Left cardiac atrium (tissue), 4 donors: ENCODE results near the gene CEMP1. TPM values are rescaled to one million over a fixed set of nuclear protein-coding genes. Genes with fewer than 3 reads are reported as not detected.
A peak's percentile ranks its signal among the peaks of the same experiment; 100 is the strongest.

Source experiments
- ATAC-seq, 2 donors: fragments of 200-7000 bp; cut with Tn5 transposase; one replicate each; pipeline ENCODE4 v1.9.1; 2020; ENCODE audit warnings: mild to moderate bottlenecking in 2 of 2, moderate library complexity in 2 of 2
- DNase-seq: peaks from one replicate; pipeline ENCODE4 v3.0.0-alpha.2; 2020
- intact Hi-C, 2 donors: fragments of 100-400 bp; cut with DNase I; formaldehyde crosslinking; loops; one replicate each; pipeline versions ENCODE4 v1.14.1 to v1.15.1; 2022 to 2023
- total RNA-seq, 2 donors: library from RNA; stranded (reverse); fragmentation: NEBNext Ultra II Directional; extraction: Animal tissue kit (Norgen Biotek cat#: 25700); gene quantifications; one replicate each; pipeline ENCODE4 v1.2.1, GENCODE V29; 2021
- donor health status: DM: no; HTN: yes; CAD: no.
- donor health status: DM: no; HTN: yes; CAD: no; lungs with severe emphysema.
- donor health status: DM: yes; HTN: yes; CAD: no.
- donor health status: Dilated cardiomyopathy.

Gene CEMP1
- total RNA-seq, 2 donors from 2014 or later: not detected

GRCh38 chr16:2495041-2495440 is 36.2 kb downstream of the CEMP1 start:
- DNase-seq: no peak
- no peak for ATAC-seq
- intact Hi-C loops: loop anchor here in 1 of 2 donors (10.0 kb wide), 1 partner anchor 70 kb away; the partner anchor contains the start of gene CCNF

GRCh38 chr16:2494616-2495015 is 36.6 kb downstream of the CEMP1 start:
- ATAC-seq (no peak), DNase-seq (no peak)
- intact Hi-C loops: loop anchor here in 1 of 2 donors (5.0 to 10.0 kb wide), 2 partner anchors 70 to 152 kb away; partner anchors contain the start of genes ABCA3 and CCNF

GRCh38 chr16:2493605-2494004 is 37.6 kb downstream of the CEMP1 start:
- intact Hi-C loops: loop anchor here in 1 of 2 donors (5.0 to 10.0 kb wide), 2 partner anchors 69 to 151 kb away; partner anchors contain the start of genes ABCA3 and CCNF

GRCh38 chr16:2492292-2492691 is 38.9 kb downstream of the CEMP1 start:
- ATAC-seq (no peak), DNase-seq (no peak)
- intact Hi-C loops: loop anchor here in 1 of 2 donors (5.0 to 10.0 kb wide), 2 partner anchors 67 to 150 kb away; partner anchors contain the start of genes ABCA3 and CCNF

More at GRCh38 chr16:2493605-2494004, 37.6 kb downstream of the CEMP1 start:
- DNase-seq (no peak), ATAC-seq (no peak)

DNA sequence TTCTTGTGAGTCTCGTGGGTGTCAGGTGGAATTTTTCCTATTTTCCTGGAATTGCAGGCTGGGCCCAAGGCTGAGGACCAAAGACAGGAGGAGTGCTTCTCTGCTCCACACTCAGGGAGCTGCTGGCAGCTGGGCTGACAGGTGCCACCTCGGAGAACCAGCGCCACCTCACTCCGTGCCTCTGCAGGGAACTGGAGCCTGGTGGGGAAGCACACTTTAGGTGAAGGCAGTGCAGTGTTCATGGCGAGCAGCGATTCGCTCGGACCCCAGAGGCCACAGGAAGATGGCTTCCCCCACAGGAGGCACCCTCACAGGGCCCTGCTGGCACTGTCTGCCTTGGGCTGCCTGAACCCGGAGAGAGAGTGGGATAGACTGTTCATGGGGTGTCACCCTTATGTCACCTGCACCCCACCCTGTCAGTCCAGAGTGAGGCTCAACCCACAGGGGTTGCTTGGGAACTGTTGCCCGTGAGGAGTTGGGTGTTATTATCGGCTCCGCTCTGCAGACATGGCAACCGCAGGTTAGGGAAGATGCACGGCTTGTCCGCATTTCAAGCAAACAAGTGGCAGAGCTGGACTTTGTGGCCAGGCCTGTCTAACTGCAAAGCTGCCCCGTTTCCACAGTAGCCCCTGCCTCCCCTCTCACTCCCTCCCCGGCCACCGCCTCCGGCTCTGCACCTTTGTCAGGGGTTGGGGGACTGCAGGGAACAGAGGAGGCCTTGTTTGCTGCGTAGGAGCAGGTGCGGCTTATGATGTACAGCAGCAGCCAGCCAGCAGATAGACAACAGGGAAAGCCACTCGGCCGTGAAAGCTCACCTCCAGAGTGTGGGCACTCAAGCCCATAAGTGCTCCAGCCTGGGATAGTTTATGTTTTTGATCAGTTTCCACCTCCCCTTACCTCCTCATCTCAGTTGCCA is 40.8 kb downstream of the CEMP1 start:
- intact Hi-C loops: loop anchor here in 1 of 2 donors (5.0 to 10.0 kb wide), 2 partner anchors 66 to 148 kb away; partner anchors contain the start of genes ABCA3 and CCNF
- no peak for DNase-seq

GRCh38 chr16:2489581-2489980 is 41.6 kb downstream of the CEMP1 start:
- DNase-seq (no peak), ATAC-seq (no peak)
- intact Hi-C loops: no loop called here

More for the DNA sequence above, 40.8 kb downstream of the CEMP1 start:
- ATAC-seq: no peak

DNA sequence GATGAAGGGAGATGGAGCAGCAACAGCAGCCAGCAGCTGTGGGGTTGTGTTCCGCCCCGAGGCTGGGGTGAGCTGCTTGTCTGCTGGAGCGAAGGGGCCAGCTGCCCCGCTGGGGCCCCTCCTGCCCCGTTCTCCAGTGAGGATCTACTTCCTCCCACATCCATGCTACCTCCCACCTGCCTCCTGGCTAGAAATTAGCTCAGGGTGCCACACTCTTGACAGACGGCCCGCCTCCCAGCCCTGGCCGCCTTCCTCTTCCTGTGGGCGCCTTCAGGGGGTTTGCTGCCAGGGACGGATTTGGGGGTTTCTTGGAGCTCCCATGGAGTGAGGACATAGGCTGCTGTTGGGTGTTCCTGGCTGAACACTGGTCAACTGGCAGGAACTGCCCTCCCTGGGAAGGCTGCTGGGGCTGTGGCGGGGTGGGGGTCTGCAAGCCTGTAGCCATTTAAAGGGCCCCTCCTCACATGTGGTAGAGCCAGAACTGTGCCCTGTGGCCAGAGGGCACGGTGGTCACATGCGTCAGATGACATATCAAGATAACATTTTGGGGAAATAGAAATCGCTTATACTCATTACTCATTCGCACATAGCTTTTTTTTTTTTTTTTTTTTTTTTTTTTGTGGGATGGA is 43.2 kb downstream of the CEMP1 start:
- intact Hi-C loops: no loop called here
- ATAC-seq (no peak), DNase-seq (no peak)

DNA sequence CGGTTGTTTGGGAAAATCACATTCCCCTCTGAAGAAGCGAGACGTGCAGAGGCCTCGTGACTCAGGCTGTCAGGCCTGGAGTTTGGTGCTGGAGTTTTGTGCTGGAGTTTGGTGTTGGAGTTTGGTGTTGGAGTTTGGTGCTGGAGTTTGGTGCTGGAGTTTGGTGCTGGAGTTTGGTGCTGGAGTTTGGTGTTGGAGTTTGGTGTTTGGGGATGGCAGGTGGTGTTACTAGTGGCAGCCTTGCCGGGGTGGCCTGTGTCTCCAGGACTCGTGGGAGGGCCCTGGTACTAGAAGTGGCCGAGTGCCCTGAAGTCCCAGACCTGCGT is 43.7 kb downstream of the CEMP1 start:
- no peak for DNase-seq
- intact Hi-C loops: no loop called here
- ATAC-seq: no peak

DNA sequence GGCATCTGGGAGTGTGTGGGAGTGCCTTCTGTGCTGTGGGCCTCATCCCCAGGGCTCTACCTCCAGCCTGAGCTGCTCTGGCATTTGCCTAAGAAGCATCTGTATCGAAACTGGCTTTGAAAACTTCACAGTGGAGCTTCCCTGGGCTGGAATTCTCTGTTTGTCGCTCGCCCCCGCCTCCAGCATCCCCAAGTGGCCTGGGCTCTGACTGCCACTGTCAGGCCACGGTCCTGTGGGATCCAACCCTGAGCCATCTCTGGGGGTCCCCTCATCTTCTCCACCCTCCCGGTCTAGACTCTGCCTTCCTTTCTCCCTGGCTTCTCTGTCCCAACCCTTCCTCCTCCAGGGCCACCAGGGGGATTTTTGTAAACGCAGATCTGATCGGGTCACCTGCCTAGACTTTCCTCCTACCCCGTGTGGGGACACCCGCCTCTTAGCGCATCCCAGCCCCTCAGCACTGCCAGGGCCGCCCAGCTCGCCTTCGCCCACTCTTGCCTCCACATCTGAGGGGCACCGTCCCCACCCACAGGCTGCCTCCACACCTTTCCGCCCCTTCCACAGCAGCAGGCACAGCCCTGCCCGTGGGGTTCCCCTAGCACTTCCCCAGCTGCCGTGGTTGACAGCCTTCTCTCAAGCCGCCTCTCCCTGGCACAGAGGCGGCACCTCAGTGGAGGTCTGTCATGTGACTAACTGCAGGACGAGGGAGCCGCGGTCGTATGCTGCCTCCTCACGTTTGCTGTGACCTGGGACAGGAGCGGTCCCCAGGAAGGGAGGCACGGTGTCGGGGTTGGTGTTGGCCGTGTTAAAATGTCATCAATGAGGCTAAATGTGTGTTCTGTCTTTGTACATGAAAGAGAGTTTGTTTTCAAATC is 44.3 kb downstream of the CEMP1 start:
- no peak for DNase-seq
- ATAC-seq: peak; percentile 62 to 70
- intact Hi-C loops: no loop called here

- DNase-seq (no peak), ATAC-seq (no peak)
- intact Hi-C loops: no loop called here
Observed at GRCh38 chr16:2485811-2486507, 45.2 kb downstream of the CEMP1 start.

GRCh38 chr16:2484898-2485508 is 46.2 kb downstream of the CEMP1 start:
- intact Hi-C loops: no loop called here
- ATAC-seq (no peak), DNase-seq (no peak)

DNA sequence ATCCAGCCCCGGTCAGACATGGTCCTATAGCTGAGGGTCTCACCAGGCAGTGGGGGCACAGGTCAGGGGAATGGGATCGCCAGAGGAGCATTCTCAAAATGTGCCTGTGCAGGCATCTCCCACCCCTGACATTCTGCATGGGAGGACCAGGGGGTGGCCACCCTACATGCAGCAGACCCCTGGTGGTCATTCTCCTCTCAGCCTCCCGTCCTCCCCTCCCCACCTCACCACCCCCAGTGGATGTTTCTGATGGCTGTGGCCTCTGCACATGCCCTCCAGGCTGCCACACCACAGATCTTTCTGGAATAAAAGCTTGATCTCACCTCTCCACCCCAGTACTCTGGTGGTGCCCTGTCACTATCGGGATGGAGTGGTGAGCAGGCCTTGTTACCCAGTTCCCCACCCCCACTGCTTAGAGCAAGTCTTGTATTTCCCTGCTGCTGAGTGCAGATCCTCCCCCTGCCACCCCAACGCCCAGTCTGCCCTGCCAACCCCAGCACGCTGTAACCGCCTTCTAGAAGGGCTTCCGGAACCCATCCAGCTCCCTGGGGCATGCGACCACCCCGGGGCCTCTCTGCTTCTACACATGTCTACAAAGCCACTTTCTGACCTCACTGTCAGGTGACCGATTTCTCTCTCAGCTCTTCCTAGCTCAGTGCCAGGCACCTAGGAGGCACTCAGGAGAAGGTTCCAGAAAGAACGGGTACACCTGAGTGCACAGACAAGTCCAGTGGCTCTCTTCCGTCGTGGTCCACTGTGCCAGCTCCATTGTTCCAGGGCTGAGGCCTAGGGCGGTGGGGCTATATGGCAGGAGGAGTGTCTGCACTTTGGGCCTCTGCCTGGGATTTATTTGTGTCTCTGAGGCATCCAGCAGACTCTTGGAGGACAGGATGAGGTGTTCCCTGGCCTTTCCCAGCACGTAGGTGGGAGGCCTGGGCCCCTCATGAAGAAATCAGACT is 47.0 kb downstream of the CEMP1 start:
- no peak for ATAC-seq
- DNase-seq: no peak
- intact Hi-C loops: no loop called here

GRCh38 chr16:2482708-2483534 is 48.3 kb downstream of the CEMP1 start:
- no peak for DNase-seq
- ATAC-seq: peak; percentile 70 to 87

DNA sequence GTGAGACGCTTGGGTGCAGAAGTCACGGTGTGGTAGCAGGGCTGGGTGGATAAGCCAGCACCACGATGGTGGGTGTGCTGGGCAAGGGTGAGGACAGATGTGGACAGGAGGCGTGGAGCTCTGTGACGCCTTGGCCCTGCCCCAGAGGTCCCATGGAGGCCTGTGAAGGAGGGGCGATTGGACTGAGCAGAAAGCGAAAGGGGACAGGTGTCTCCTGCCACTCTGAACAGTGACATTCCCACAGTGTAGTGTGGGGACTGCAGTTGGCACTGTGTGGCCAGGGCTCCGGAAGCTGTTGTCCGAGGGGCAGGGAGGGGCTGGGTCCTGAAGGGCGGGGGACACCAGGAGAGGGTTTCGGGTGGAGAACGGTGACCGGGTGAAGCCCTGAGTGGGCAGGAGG is 49.0 kb downstream of the CEMP1 start:
- DNase-seq (no peak), ATAC-seq (no peak)
- intact Hi-C loops: no loop called here

More at GRCh38 chr16:2482708-2483534, 48.3 kb downstream of the CEMP1 start:
- intact Hi-C loops: no loop called here

- intact Hi-C loops: no loop called here
- DNase-seq (no peak), ATAC-seq (no peak)
Observed at GRCh38 chr16:2481676-2482075, 49.5 kb downstream of the CEMP1 start.

- DNase-seq (no peak), ATAC-seq (no peak)
- intact Hi-C loops: no loop called here
Observed at GRCh38 chr16:2480948-2481347, 50.3 kb downstream of the CEMP1 start.
